GM23338 (cell line): ENCODE measurements around the gene FRAT1. TPM values are rescaled to one million over a fixed set of nuclear protein-coding genes. Genes with fewer than 3 reads are reported as not detected.

ENCODE experiments used
- ATAC-seq: fragments of 200-7000 bp; cut with Tn5 transposase; 3 replicates; pipeline ENCODE4 v1.9.1; 2020
- DNase-seq: peaks from one replicate; pipeline ENCODE4 v3.0.0-alpha.2; 2015; ENCODE audit warnings: low spot score
- H2AFZ ChIP-seq: fragments of 200-600 bp; sonication (generic); 2 replicates; pipeline ENCODE4 v1.8.0; 2016; ENCODE audit warnings: antibody characterized with exemption, mild to moderate bottlenecking, moderate library complexity
- H3F3A ChIP-seq: fragments of 200-600 bp; sonication (generic); replicated peaks from 2 replicates; pipeline ENCODE4 v1.8.0; 2017; ENCODE audit warnings: antibody characterized with exemption, mixed run types, low read depth
- H3K27ac ChIP-seq: fragments of 200-600 bp; sonication (generic); 2 replicates; pipeline ENCODE4 v1.6.1; 2016; ENCODE audit warnings: low read depth
- H3K27me3 ChIP-seq: fragments of 200-600 bp; sonication (generic); 2 replicates; pipeline ENCODE4 v1.8.0; 2016; ENCODE audit warnings: mild to moderate bottlenecking, mixed run types, moderate library complexity; ENCODE audit not compliant: insufficient read depth
- H3K36me3 ChIP-seq: fragments of 200-600 bp; sonication (generic); 2 replicates; pipeline ENCODE4 v1.8.0; 2016; ENCODE audit warnings: mild to moderate bottlenecking; ENCODE audit not compliant: insufficient read depth
- H3K4me1 ChIP-seq: fragments of 200-600 bp; sonication (generic); 2 replicates; pipeline ENCODE4 v1.8.0; 2016; ENCODE audit warnings: mild to moderate bottlenecking, moderate library complexity; ENCODE audit not compliant: insufficient read depth
- H3K4me2 ChIP-seq: fragments of 200-600 bp; sonication (generic); 2 replicates; pipeline ENCODE4 v1.7.1; 2017; ENCODE audit warnings: mixed run types
- H3K4me3 ChIP-seq: fragments of 200-600 bp; sonication (generic); 2 replicates; pipeline ENCODE4 v1.6.1; 2016; ENCODE audit warnings: mixed run types
- H3K79me2 ChIP-seq: fragments of 200-600 bp; sonication (generic); replicated peaks from 2 replicates; pipeline ENCODE4 v1.8.0; 2017; ENCODE audit warnings: mild to moderate bottlenecking; ENCODE audit not compliant: insufficient read depth
- H3K9me2 ChIP-seq: fragments of 200-600 bp; sonication (generic); 2 replicates; pipeline ENCODE4 v1.8.0; 2017; ENCODE audit not compliant: insufficient read depth
- H4K20me1 ChIP-seq: fragments of 200-600 bp; sonication (generic); replicated peaks from 2 replicates; pipeline ENCODE4 v1.8.0; 2017; ENCODE audit warnings: mild to moderate bottlenecking; ENCODE audit not compliant: insufficient read depth
- H3K27ac Mint-ChIP-seq: 2 replicates; pipeline ENCODE4 v1.8.0; 2020; ENCODE audit warnings: inconsistent platforms, mild to moderate bottlenecking, moderate library complexity, mixed read lengths
- H3K27me3 Mint-ChIP-seq: 3 replicates; pipeline ENCODE4 v1.8.0; 2022; ENCODE audit warnings: low read depth, mild to moderate bottlenecking, moderate library complexity, mixed read lengths, inconsistent platforms; ENCODE audit not compliant: insufficient read depth, poor library complexity
- H3K36me3 Mint-ChIP-seq: 3 replicates; pipeline ENCODE4 v1.8.0; 2021; ENCODE audit warnings: low read depth, mild to moderate bottlenecking, inconsistent platforms, moderate library complexity, mixed read lengths
- H3K4me1 Mint-ChIP-seq: 3 replicates; pipeline ENCODE4 v1.8.0; 2020; ENCODE audit warnings: mild to moderate bottlenecking, inconsistent platforms, mixed read lengths
- H3K4me3 Mint-ChIP-seq: 3 replicates; pipeline ENCODE4 v1.8.0; 2021; ENCODE audit warnings: moderate library complexity, mild to moderate bottlenecking, inconsistent platforms, mixed read lengths
- H3K9me3 Mint-ChIP-seq: 3 replicates; pipeline ENCODE4 v1.8.0; 2020; ENCODE audit warnings: moderate library complexity, mild to moderate bottlenecking, inconsistent platforms, mixed read lengths
- CREB1 ChIP-seq: fragments of 250-450 bp; sonication (Bioruptor Pico); IDR thresholded peaks from 2 replicates; pipeline ENCODE4 v1.5.0; 2020; ENCODE audit warnings: low read depth, mild to moderate bottlenecking, moderate library complexity
- CTCF ChIP-seq, 2 experiments: fragments of 200-600 bp in 1 of 2; sonication (generic) in 1 of 2; conservative IDR thresholded peaks; 2 replicates each; pipeline versions ENCODE4 v1.5.1 to v1.6.1; 2016 to 2017; ENCODE audit warnings: antibody characterized with exemption in 2 of 2, low read depth in 2 of 2, mild to moderate bottlenecking in 2 of 2, moderate library complexity in 1 of 2
- EZH2 ChIP-seq: fragments of 200-600 bp; sonication (generic); IDR thresholded peaks from one replicate; pipeline ENCODE4 v1.8.0; 2017; ENCODE audit warnings: antibody characterized with exemption, mild to moderate bottlenecking, low read depth; ENCODE audit not compliant: unreplicated experiment
- NANOG ChIP-seq: IDR thresholded peaks from 2 replicates; pipeline ENCODE4 v1.6.1; 2016; ENCODE audit warnings: antibody characterized with exemption, borderline replicate concordance
- POLR2AphosphoS5 ChIP-seq: IDR thresholded peaks from 2 replicates; pipeline ENCODE4 v1.6.1; 2016; ENCODE audit warnings: antibody characterized with exemption, low read depth
- STAT1 ChIP-seq: IDR thresholded peaks from one replicate; pipeline ENCODE4 v1.6.1; 2016; ENCODE audit warnings: antibody characterized with exemption; ENCODE audit not compliant: unreplicated experiment
- ZNF114 ChIP-seq: fragments of 250-450 bp; sonication (Bioruptor Pico); IDR thresholded peaks from 2 replicates; pipeline ENCODE4 v1.5.0; 2020; ENCODE audit warnings: mild to moderate bottlenecking, moderate library complexity
- polyA plus RNA-seq: library from polyadenylated mRNA; unstranded; fragments of >200 nt; fragmentation: Nextera tagmentation; extraction: Ambion mirVana; gene quantifications from 2 replicates; pipeline ENCODE4 v1.2.1, GENCODE V29; 2016
- total RNA-seq: library from RNA; depleted of rRNA; stranded (reverse); fragments of >200 nt; shearing (Covaris generic); gene quantifications from 2 replicates; pipeline ENCODE4 v1.2.3, GENCODE V29; 2014
- TF ChIP-seq, protein P1 (sequence below): IDR thresholded peaks from one replicate; pipeline ENCODE4 v1.6.1; 2018; ENCODE audit warnings: antibody characterized with exemption; ENCODE audit not compliant: unreplicated experiment
- TF ChIP-seq, protein P2 (sequence below): IDR thresholded peaks from 2 replicates; pipeline ENCODE4 v1.6.1; 2016; ENCODE audit warnings: antibody characterized with exemption

Gene FRAT1
- total and polyA plus RNA-seq, 2 experiments from 2014 or later, result 1.4 to 8.5 TPM

DNA sequence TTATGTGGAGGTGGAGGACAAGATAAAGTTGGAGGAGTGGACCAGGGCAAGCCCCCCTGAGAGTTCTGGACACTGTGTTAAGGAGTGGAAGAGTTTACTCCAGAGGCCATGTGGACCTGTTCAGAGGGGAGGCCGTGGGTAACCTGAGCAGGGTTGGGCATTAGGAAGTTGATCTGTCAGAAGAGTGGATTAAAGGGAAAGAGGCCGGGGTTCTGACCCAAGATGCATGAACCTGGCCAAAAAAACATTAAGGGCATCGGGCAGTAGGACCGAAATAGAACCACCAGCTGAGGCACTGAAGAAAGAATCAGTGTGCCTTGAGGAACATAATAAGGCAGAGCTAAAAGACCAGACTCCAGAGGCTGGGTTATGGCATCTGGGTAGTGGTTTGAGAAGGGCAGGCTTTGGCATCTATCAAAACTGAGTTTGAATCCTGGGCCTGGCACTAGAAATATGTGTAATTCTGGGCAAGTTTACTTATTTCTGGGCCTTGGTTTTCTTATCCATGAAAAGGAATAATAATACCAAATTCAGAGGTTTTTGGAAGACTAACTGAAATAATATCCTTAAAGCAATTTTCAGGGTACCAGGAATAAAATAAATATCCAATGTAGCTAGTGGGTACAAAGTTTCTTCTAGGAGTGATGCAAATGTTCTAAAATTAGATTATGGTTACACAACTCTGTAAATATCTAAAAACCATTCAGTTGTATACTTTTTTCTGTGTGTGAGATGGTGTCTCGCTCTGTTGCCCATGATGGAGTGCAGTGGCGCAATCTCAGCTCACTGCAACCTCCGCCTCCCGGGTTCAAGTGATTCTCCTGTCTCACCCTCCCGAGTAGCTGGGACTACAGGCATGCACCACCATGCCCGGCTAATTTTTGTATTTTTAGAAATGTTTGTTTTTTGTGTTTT lies 10.9 kb upstream of the FRAT1 start:
- H3K27ac Mint-ChIP-seq, result no peak overlapping the region
- Histone ChIP-seq H3F3A (no peaks in the 10 kb centered on the region), H3K79me2 (no peaks in the 10 kb centered on the region), H3K9me2 (peaks cover 5% of the 10 kb centered on the region; the same call in 1 of the 2 replicates), H3K4me1 (no peaks in the 10 kb centered on the region), H3K36me3 (no peaks in the 10 kb centered on the region), H4K20me1 (no peaks in the 10 kb centered on the region), H3K4me2 (no peak overlapping the region), H3K4me3 (no peak overlapping the region), H2AFZ (peak overlapping the region; percentile 74; the same call in 1 of the 2 replicates), H3K27ac (no peak overlapping the region), H3K27me3 (no peaks in the 10 kb centered on the region)
- no peak for DNase-seq
- peaks cover 6% of the 10 kb centered on the region for H3K27me3 Mint-ChIP-seq
- ATAC-seq, result no peak
- H3K36me3 Mint-ChIP-seq, result no peaks in the 10 kb centered on the region
- H3K4me3 Mint-ChIP-seq, result no peak overlapping the region
- H3K9me3 Mint-ChIP-seq, result no peaks in the 10 kb centered on the region
- no peak for TF ChIP-seq POLR2AphosphoS5
- H3K4me1 Mint-ChIP-seq, result no peaks in the 10 kb centered on the region

DNA sequence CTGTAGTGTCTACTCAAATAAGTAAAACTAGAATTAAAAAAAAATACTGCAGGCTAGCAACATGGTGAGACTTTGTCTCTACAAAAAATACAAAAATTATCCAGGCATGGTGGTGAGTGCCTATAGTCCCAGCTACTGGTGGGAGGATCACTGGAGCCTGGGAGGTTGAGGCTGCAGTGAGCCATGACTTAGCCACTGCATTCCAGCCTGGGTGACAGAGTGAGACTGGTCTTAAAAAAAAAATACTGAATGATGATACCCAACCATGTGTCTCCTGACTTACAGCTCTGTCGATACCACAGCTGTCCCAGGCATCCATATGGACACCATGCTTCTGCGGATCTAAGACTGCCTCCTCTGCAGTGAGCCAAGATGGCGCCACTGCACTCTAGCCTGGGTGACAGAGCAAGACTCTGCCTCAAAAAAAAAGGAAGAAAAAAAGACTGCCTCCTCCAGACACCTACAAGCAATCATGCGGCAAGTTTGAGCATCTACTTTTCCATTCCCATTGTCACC lies 7.9 kb upstream of the FRAT1 start:
- H3K27me3 ChIP-seq, result no peaks in the 10 kb centered on the region
- H3K9me3 Mint-ChIP-seq, result no peaks in the 10 kb centered on the region
- H3K27ac Mint-ChIP-seq, result no peak overlapping the region
- no peaks in the 10 kb centered on the region for H3K4me1 Mint-ChIP-seq
- DNase-seq (no peak), ATAC-seq (no peak)
- no peaks in the 10 kb centered on the region for H3F3A ChIP-seq
- no peaks in the 10 kb centered on the region for H4K20me1 ChIP-seq
- H3K9me2 ChIP-seq, result peaks cover 5% of the 10 kb centered on the region; the same call in 1 of the 2 replicates
- H3K27ac ChIP-seq, result no peak overlapping the region
- H3K4me2 ChIP-seq, result no peak overlapping the region
- no peak overlapping the region for H3K4me3 ChIP-seq
- H2AFZ ChIP-seq, result no peak overlapping the region
- H3K4me1 ChIP-seq, result no peaks in the 10 kb centered on the region
- no peaks in the 10 kb centered on the region for H3K36me3 ChIP-seq
- H3K79me2 ChIP-seq, result no peaks in the 10 kb centered on the region
- no peak overlapping the region for H3K4me3 Mint-ChIP-seq
- peaks cover 6% of the 10 kb centered on the region for H3K27me3 Mint-ChIP-seq
- TF ChIP-seq ZNF114 (no peak), STAT1 (no peak)
- TF ChIP-seq, protein P1, sequence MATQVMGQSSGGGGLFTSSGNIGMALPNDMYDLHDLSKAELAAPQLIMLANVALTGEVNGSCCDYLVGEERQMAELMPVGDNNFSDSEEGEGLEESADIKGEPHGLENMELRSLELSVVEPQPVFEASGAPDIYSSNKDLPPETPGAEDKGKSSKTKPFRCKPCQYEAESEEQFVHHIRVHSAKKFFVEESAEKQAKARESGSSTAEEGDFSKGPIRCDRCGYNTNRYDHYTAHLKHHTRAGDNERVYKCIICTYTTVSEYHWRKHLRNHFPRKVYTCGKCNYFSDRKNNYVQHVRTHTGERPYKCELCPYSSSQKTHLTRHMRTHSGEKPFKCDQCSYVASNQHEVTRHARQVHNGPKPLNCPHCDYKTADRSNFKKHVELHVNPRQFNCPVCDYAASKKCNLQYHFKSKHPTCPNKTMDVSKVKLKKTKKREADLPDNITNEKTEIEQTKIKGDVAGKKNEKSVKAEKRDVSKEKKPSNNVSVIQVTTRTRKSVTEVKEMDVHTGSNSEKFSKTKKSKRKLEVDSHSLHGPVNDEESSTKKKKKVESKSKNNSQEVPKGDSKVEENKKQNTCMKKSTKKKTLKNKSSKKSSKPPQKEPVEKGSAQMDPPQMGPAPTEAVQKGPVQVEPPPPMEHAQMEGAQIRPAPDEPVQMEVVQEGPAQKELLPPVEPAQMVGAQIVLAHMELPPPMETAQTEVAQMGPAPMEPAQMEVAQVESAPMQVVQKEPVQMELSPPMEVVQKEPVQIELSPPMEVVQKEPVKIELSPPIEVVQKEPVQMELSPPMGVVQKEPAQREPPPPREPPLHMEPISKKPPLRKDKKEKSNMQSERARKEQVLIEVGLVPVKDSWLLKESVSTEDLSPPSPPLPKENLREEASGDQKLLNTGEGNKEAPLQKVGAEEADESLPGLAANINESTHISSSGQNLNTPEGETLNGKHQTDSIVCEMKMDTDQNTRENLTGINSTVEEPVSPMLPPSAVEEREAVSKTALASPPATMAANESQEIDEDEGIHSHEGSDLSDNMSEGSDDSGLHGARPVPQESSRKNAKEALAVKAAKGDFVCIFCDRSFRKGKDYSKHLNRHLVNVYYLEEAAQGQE, result no peak
- H3K36me3 Mint-ChIP-seq, result no peaks in the 10 kb centered on the region

GRCh38 chr10:97312897-97313296 lies 6.2 kb upstream of the FRAT1 start:
- ATAC-seq, result no peak
- Histone ChIP-seq H3K4me3 (no peak overlapping the region), H3K4me1 (no peaks in the 10 kb centered on the region), H3K27ac (no peak overlapping the region), H4K20me1 (no peaks in the 10 kb centered on the region), H3K27me3 (no peaks in the 10 kb centered on the region), H3K4me2 (no peak overlapping the region), H2AFZ (no peak overlapping the region), H3K36me3 (no peaks in the 10 kb centered on the region), H3K9me2 (peaks cover 5% of the 10 kb centered on the region; the same call in 1 of the 2 replicates), H3K79me2 (no peaks in the 10 kb centered on the region), H3F3A (no peaks in the 10 kb centered on the region)
- no peak overlapping the region for H3K27ac Mint-ChIP-seq
- H3K4me1 Mint-ChIP-seq, result no peaks in the 10 kb centered on the region
- H3K27me3 Mint-ChIP-seq, result peaks cover 8% of the 10 kb centered on the region
- no peak overlapping the region for H3K4me3 Mint-ChIP-seq
- no peaks in the 10 kb centered on the region for H3K9me3 Mint-ChIP-seq
- no peaks in the 10 kb centered on the region for H3K36me3 Mint-ChIP-seq
- DNase-seq, result no peak
- TF ChIP-seq CREB1 (CRISPR knock-in tag) (no peak), EZH2 (no peak), NANOG (no peak), CTCF (conservative IDR thresholded peaks at IDR 0.05; ENCODE audit: low read depth in 2 of 2) (no peak), STAT1 (no peak), ZNF114 (no peak), POLR2AphosphoS5 (no peak)
- TF ChIP-seq, protein P2, sequence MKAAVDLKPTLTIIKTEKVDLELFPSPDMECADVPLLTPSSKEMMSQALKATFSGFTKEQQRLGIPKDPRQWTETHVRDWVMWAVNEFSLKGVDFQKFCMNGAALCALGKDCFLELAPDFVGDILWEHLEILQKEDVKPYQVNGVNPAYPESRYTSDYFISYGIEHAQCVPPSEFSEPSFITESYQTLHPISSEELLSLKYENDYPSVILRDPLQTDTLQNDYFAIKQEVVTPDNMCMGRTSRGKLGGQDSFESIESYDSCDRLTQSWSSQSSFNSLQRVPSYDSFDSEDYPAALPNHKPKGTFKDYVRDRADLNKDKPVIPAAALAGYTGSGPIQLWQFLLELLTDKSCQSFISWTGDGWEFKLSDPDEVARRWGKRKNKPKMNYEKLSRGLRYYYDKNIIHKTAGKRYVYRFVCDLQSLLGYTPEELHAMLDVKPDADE, result no peak
